ENCODE data around the gene SH3BP4. TPM values are rescaled to one million over a fixed set of nuclear protein-coding genes. Genes with fewer than 3 reads are reported as not detected.

SH3BP4 gene
- total RNA-seq, 1 experiment from 2014 or later, result 93.8 TPM

GRCh38 chr2:234961784-234962183, 10.0 kb downstream of the SH3BP4 start:
- Histone ChIP-seq H3K9ac (ENCODE audit: extremely low read depth, insufficient read length, low read length) (no peak overlapping the region), H2BK120ac (ENCODE audit: low read depth, low read length, poor library complexity, severe bottlenecking) (no peak overlapping the region), H3K79me2 (ENCODE audit: insufficient read depth, low read length) (peaks cover 46% of the 10 kb centered on the region; the same call in 1 of the 2 replicates), H3K9me3 (ENCODE audit: control insufficient read depth, low read depth, low read length) (no peaks in the 10 kb centered on the region), H3K4ac (ENCODE audit: low read depth, low read length) (no peak overlapping the region), H3K27ac (ENCODE audit: insufficient read length, low read depth, low read length) (no peak overlapping the region), H3K79me1 (ENCODE audit: insufficient read depth, low read depth, low read length, poor library complexity, severe bottlenecking) (peaks cover 17% of the 10 kb centered on the region), H3K14ac (ENCODE audit: insufficient read depth, low read length) (no peak overlapping the region), H4K20me1 (ENCODE audit: control insufficient read depth, insufficient read depth, insufficient read length) (no peaks in the 10 kb centered on the region), H4K5ac (ENCODE audit: insufficient read length, low read depth, low read length) (no peak overlapping the region), H3K23me2 (ENCODE audit: insufficient read length, low read depth, low read length, poor library complexity, severe bottlenecking) (no peaks in the 10 kb centered on the region), H3K18ac (ENCODE audit: insufficient read length, low read depth, low read length) (no peak overlapping the region), H2AK5ac (ENCODE audit: insufficient read length, low read length) (no peak overlapping the region), H2BK12ac (ENCODE audit: insufficient read length, low read depth, low read length) (no peak overlapping the region), H4K8ac (replicated peaks; ENCODE audit: insufficient read length, low read depth, low read length) (no peak overlapping the region), H2BK5ac (ENCODE audit: insufficient read length, low read length) (no peak overlapping the region), H3K4me1 (ENCODE audit: insufficient read depth, low read length) (peaks cover 15% of the 10 kb centered on the region), H3K27me3 (ENCODE audit: insufficient read depth, low read length) (no peaks in the 10 kb centered on the region), H4K91ac (ENCODE audit: insufficient read length, low read depth, low read length) (no peak overlapping the region), H2AFZ (ENCODE audit: low read length) (no peak overlapping the region), H3K56ac (ENCODE audit: insufficient read length, low read depth, low read length) (no peak overlapping the region), H2BK15ac (ENCODE audit: low read depth, low read length) (no peak overlapping the region), H3K4me2 (ENCODE audit: insufficient read depth, insufficient read length, low read length) (no peak overlapping the region), H3K23ac (ENCODE audit: insufficient read length, low read depth, low read length) (no peak overlapping the region), H3T11ph (ENCODE audit: low read length) (no peak overlapping the region), H2BK20ac (ENCODE audit: low read depth, low read length, poor library complexity, severe bottlenecking) (no peak overlapping the region)
- no peak for TF ChIP-seq CTCF (conservative IDR thresholded peaks at IDR 0.05)
- no peaks in the 10 kb centered on the region for H3K27me3 Mint-ChIP-seq (ENCODE audit: low read depth)
- H3K36me3 Mint-ChIP-seq (ENCODE audit: insufficient read depth in 1 of 3, low read depth in 3 of 3), result peaks cover 7 to 37% (median 13%) of the 10 kb centered on the region in 3 experiments
- H3K4me3 Mint-ChIP-seq, result no peak overlapping the region
- H3K4me1 Mint-ChIP-seq, result peaks cover 71 to 77% of the 10 kb centered on the region in 2 experiments
- H3K9me3 Mint-ChIP-seq, result no peaks in the 10 kb centered on the region
- no CpG with 5 or more reads among the region's 2 CpGs for WGBS (ENCODE audit: extremely low coverage, insufficient read length, low lambda C conversion rate)
- no peak overlapping the region for H3K27ac Mint-ChIP-seq
- DNase-seq, result no peak
